WTC11 (cell line): ENCODE measurements around the gene DGCR8. TPM values are rescaled to one million over a fixed set of nuclear protein-coding genes. Genes with fewer than 3 reads are reported as not detected.

Experiments
- ATAC-seq: fragments of 200-7000 bp; cut with Tn5 transposase; 2 replicates; pipeline ENCODE4 v1.10.0; 2021; ENCODE audit warnings: mild to moderate bottlenecking, moderate library complexity
- CTCF ChIA-PET: fragments of 300-600 bp; sonication (Branson Sonifier 250); formaldehyde crosslinking; loops from one replicate; lab custom pipeline; 2021; ENCODE audit warnings: antibody characterized with exemption; lab: Charles Lee
- POLR2A ChIA-PET: fragments of 350-600 bp; sonication (Branson Sonifier 250); formaldehyde crosslinking; loops from one replicate; lab custom pipeline; 2021; ENCODE audit warnings: antibody characterized with exemption; lab: Charles Lee
- DNase-seq: peaks from one replicate; pipeline ENCODE4 v3.0.0; 2021; ENCODE audit warnings: low spot score
- H3K27ac Mint-ChIP-seq: 2 replicates; pipeline ENCODE4 v1.8.0; 2021; ENCODE audit warnings: mixed read lengths
- H3K27me3 Mint-ChIP-seq: 2 replicates; pipeline ENCODE4 v1.8.0; 2021; ENCODE audit warnings: low read depth, mild to moderate bottlenecking, moderate library complexity, mixed read lengths
- H3K36me3 Mint-ChIP-seq: 2 replicates; pipeline ENCODE4 v1.8.0; 2021; ENCODE audit warnings: mixed read lengths
- H3K4me1 Mint-ChIP-seq: 2 replicates; pipeline ENCODE4 v1.8.0; 2022; ENCODE audit warnings: mixed read lengths
- H3K4me3 Mint-ChIP-seq: 2 replicates; pipeline ENCODE4 v1.8.0; 2021; ENCODE audit warnings: mild to moderate bottlenecking, moderate library complexity, mixed read lengths
- H3K9me3 Mint-ChIP-seq: 2 replicates; pipeline ENCODE4 v1.8.0; 2021; ENCODE audit warnings: mixed read lengths
- ATF1 ChIP-seq: sonication (generic); formaldehyde crosslinking; IDR thresholded peaks from 2 replicates; pipeline ENCODE4 v1.8.1; 2023; ENCODE audit warnings: mild to moderate bottlenecking, moderate library complexity, missing genetic modification reagents
- ATF2 ChIP-seq: sonication (generic); formaldehyde crosslinking; IDR thresholded peaks from 2 replicates; pipeline ENCODE4 v1.8.1; 2022; ENCODE audit warnings: low read depth, missing genetic modification reagents, borderline replicate concordance
- ATF3 ChIP-seq: sonication (generic); formaldehyde crosslinking; conservative IDR thresholded peaks from 2 replicates; pipeline ENCODE4 v1.8.1; 2022; ENCODE audit warnings: mild to moderate bottlenecking, missing genetic modification reagents
- CREM ChIP-seq: sonication (generic); formaldehyde crosslinking; IDR thresholded peaks from 2 replicates; pipeline ENCODE4 v1.8.1; 2022; ENCODE audit warnings: mild to moderate bottlenecking, missing genetic modification reagents, moderate library complexity
- CTCF ChIP-seq: fragments of 200-600 bp; IDR thresholded peaks from 2 replicates; pipeline ENCODE4 v1.8.0; 2022; ENCODE audit warnings: antibody characterized with exemption
- HMGXB4 ChIP-seq: sonication (generic); formaldehyde crosslinking; IDR thresholded peaks from 2 replicates; pipeline ENCODE4 v1.8.1; 2023; ENCODE audit warnings: mild to moderate bottlenecking, moderate library complexity, missing genetic modification reagents
- MXD4 ChIP-seq: fragments of 250-450 bp; sonication (Bioruptor Pico); IDR thresholded peaks from 2 replicates; pipeline ENCODE4 v1.8.0; 2021; ENCODE audit warnings: mild to moderate bottlenecking, moderate library complexity, borderline replicate concordance
- NFATC4 ChIP-seq: fragments of 250-450 bp; sonication (Bioruptor Pico); IDR thresholded peaks from 2 replicates; pipeline ENCODE4 v1.9.0; 2021; ENCODE audit warnings: mild to moderate bottlenecking
- OVOL2 ChIP-seq: fragments of 250-450 bp; sonication (Bioruptor Pico); IDR thresholded peaks from 2 replicates; pipeline ENCODE4 v1.9.0; 2021; ENCODE audit warnings: mild to moderate bottlenecking, borderline replicate concordance
- PRDM15 ChIP-seq: sonication (generic); formaldehyde crosslinking; IDR thresholded peaks from 2 replicates; pipeline ENCODE4 v1.8.0; 2022; ENCODE audit warnings: missing genetic modification reagents
- PREB ChIP-seq: sonication (generic); formaldehyde crosslinking; IDR thresholded peaks from 2 replicates; pipeline ENCODE4 v1.8.1; 2022; ENCODE audit warnings: mild to moderate bottlenecking, missing genetic modification reagents, moderate library complexity, borderline replicate concordance
- SMAD4 ChIP-seq: sonication (generic); formaldehyde crosslinking; IDR thresholded peaks from 2 replicates; pipeline ENCODE4 v1.8.0; 2022; ENCODE audit warnings: mild to moderate bottlenecking, missing genetic modification reagents
- SP1 ChIP-seq: sonication (generic); formaldehyde crosslinking; conservative IDR thresholded peaks from 2 replicates; pipeline ENCODE4 v1.8.1; 2022; ENCODE audit warnings: missing genetic modification reagents
- STAT6 ChIP-seq: sonication (generic); formaldehyde crosslinking; conservative IDR thresholded peaks from 2 replicates; pipeline ENCODE4 v1.8.1; 2023; ENCODE audit warnings: mild to moderate bottlenecking, low read depth, missing genetic modification reagents, moderate library complexity
- ZNF512 ChIP-seq: sonication (generic); formaldehyde crosslinking; IDR thresholded peaks from 2 replicates; pipeline ENCODE4 v1.8.1; 2022; ENCODE audit warnings: missing genetic modification reagents, borderline replicate concordance
- total RNA-seq: library from RNA; stranded (reverse); gene quantifications from 3 replicates; pipeline ENCODE4 v1.2.3, GENCODE V29; 2021

DGCR8 gene
- total RNA-seq, 1 experiment from 2014 or later, result 55.0 TPM

GRCh38 chr22:20111689-20112622 lies 31.9 kb downstream of the DGCR8 start:
- Mint-ChIP-seq H3K9me3 (no peaks in the 10 kb centered on the region), H3K4me3 (no peak overlapping the region), H3K27ac (peak overlapping the region; percentile 77), H3K4me1 (no peaks in the 10 kb centered on the region; the same call in 1 of the 2 replicates), H3K27me3 (no peaks in the 10 kb centered on the region), H3K36me3 (peaks cover 39% of the 10 kb centered on the region)
- DNase-seq (no peak), ATAC-seq (no peak)
- TF ChIP-seq STAT6 (no peak), ATF1 (0 out of 2 replicates have a peak, but pooled peaks have one; percentile 49)
- ChIA-PET POLR2A (no interaction called here), CTCF (interaction anchor here (1.4 kb wide), 1 partner anchor 18 kb away, joined by 5 read pairs; no protein-coding TSS in a partner anchor)

GRCh38 chr22:20112623-20113511 lies 32.8 kb downstream of the DGCR8 start:
- Mint-ChIP-seq H3K9me3 (no peaks in the 10 kb centered on the region), H3K4me3 (no peak overlapping the region), H3K27me3 (no peaks in the 10 kb centered on the region)
- CTCF ChIA-PET, result interaction anchor here (1.3 kb wide), 1 partner anchor 12 kb away, joined by 5 read pairs; no protein-coding TSS in a partner anchor
- ATAC-seq (no peak), DNase-seq (no peak)
- POLR2A ChIA-PET, result interaction anchor here (0.6 kb wide), 1 partner anchor 389 kb away, joined by 3 read pairs; no protein-coding TSS in a partner anchor
- no peak for TF ChIP-seq PREB
- TF ChIP-seq ATF2 (CRISPR knock-in tag), result no peak
- TF ChIP-seq OVOL2 (CRISPR knock-in tag), result no peak
- no peak for TF ChIP-seq MXD4 (CRISPR knock-in tag)
- TF ChIP-seq HMGXB4 (CRISPR knock-in tag), result no peak
- no peak for TF ChIP-seq ZNF512 (CRISPR knock-in tag)
- no peak for TF ChIP-seq SP1
- no peak for TF ChIP-seq PRDM15 (CRISPR knock-in tag)
- TF ChIP-seq CREM (CRISPR knock-in tag), result no peak
- TF ChIP-seq SMAD4 (CRISPR knock-in tag), result no peak
- no peak for TF ChIP-seq NFATC4
- no peak for TF ChIP-seq CTCF
- TF ChIP-seq ATF3 (CRISPR knock-in tag), result no peak
- TF ChIP-seq, all 79 proteins: peak for 0
- Mint-ChIP-seq H3K27ac (no peak overlapping the region), H3K36me3 (peaks cover 30% of the 10 kb centered on the region), H3K4me1 (no peaks in the 10 kb centered on the region; the same call in 1 of the 2 replicates)
